ENCODE results near the gene FERMT3.

Gene FERMT3

DNA sequence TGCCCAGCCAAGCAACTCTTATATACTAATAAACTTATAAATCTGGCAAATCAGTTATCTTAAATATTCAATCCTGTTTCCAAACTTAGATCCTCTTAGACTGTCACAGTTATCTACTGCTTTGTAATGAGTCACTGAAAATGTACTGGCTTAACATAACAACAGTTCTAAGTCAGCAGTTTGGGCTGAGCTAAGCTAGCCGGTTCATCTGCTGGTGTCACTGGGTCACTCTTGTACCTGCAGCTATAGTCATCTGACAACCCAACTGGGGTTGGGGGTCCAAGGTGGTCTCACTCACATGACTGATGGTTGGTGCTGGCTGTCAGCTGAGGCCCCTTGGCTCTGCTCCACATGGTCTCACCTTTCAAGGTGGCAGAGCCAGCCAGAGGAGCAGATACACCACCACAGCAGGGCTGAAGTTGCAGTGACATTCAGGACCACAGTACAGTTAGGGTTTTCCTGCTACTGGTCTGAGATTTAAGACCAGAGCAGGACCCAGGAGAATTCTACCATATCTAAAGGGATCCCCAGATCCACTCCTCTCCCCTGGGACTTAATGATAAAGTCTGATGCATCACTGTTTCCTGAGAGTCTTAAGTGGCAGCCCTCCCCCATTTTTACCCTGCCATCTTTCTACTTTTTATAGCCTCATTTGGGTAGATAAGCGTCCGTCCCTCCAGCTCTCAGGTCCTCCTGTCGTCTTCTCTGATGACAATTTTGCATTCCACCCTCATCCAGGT is 32.7 kb upstream of the FERMT3 start:
- Histone ChIP-seq H3K27me3 (replicated peaks; ENCODE audit: control insufficient read depth, insufficient read depth, low read length, poor library complexity, severe bottlenecking) (no peaks in the 10 kb centered on the region), H3K27ac (ENCODE audit: insufficient read depth, low read length, poor library complexity, severe bottlenecking) (no peak overlapping the region), H3K4me1 (ENCODE audit: control insufficient read depth, insufficient read depth, low read length, poor library complexity, severe bottlenecking) (no peaks in the 10 kb centered on the region), H3K4me3 (ENCODE audit: insufficient read depth, low read depth, low read length, poor library complexity, severe bottlenecking) (no peak overlapping the region), H3K9me3 (ENCODE audit: control insufficient read depth, low read length) (no peaks in the 10 kb centered on the region), H3K36me3 (ENCODE audit: control insufficient read depth, insufficient read depth, low read length) (no peaks in the 10 kb centered on the region)
- DNase-seq, result no peak

DNA sequence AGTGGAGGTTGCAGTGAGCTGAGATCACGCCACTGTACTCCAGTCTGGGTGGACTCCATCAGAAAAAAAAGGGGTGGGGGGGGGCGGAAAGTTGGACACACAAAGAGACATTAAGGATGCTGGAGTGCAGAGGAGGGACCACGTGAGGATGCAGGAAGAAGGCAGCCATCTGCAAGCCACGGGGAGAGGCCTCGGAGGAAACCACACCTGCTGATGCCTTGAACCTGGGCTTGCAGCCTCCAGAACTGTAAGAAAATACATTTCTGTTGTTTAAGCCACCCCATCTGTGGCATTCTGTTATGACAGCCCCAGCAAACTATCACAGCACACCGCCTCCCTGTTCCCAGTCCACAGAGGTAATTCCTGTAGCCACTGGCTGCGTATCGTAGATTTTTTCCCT is 29.8 kb upstream of the FERMT3 start:
- no peak for DNase-seq
- no peaks in the 10 kb centered on the region for H3K9me3 ChIP-seq (ENCODE audit: control insufficient read depth, low read length)
- H3K27ac ChIP-seq (ENCODE audit: insufficient read depth, low read length, poor library complexity, severe bottlenecking), result no peak overlapping the region
- H3K27me3 ChIP-seq (replicated peaks; ENCODE audit: control insufficient read depth, insufficient read depth, low read length, poor library complexity, severe bottlenecking), result no peaks in the 10 kb centered on the region
- no peaks in the 10 kb centered on the region for H3K36me3 ChIP-seq (ENCODE audit: control insufficient read depth, insufficient read depth, low read length)
- H3K4me1 ChIP-seq (ENCODE audit: control insufficient read depth, insufficient read depth, low read length, poor library complexity, severe bottlenecking), result no peaks in the 10 kb centered on the region
- H3K4me3 ChIP-seq (ENCODE audit: insufficient read depth, low read depth, low read length, poor library complexity, severe bottlenecking), result no peak overlapping the region

DNA sequence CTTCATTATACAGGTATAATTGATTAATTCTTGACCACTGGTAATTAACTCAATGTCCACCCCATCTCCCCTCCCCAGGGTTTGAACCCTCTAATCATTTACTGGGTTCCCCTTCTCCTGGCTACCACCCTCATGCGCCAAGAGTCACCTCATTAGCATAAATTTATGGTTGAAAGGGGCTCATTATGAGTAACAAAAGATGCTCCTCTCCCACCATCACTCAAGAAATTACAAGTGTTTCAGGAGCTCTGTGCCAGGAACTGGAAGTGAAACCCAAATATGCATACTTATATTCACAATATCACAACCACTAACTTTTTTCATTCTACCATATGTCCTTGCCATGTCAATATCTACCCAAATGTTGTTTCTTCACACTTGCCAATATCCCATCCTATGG is 28.3 kb upstream of the FERMT3 start:
- H3K4me1 ChIP-seq (ENCODE audit: control insufficient read depth, insufficient read depth, low read length, poor library complexity, severe bottlenecking), result no peaks in the 10 kb centered on the region
- no peaks in the 10 kb centered on the region for H3K9me3 ChIP-seq (ENCODE audit: control insufficient read depth, low read length)
- no peaks in the 10 kb centered on the region for H3K27me3 ChIP-seq (replicated peaks; ENCODE audit: control insufficient read depth, insufficient read depth, low read length, poor library complexity, severe bottlenecking)
- no peak overlapping the region for H3K4me3 ChIP-seq (ENCODE audit: insufficient read depth, low read depth, low read length, poor library complexity, severe bottlenecking)
- no peak overlapping the region for H3K27ac ChIP-seq (ENCODE audit: insufficient read depth, low read length, poor library complexity, severe bottlenecking)
- no peak for DNase-seq
- no peaks in the 10 kb centered on the region for H3K36me3 ChIP-seq (ENCODE audit: control insufficient read depth, insufficient read depth, low read length)

DNA sequence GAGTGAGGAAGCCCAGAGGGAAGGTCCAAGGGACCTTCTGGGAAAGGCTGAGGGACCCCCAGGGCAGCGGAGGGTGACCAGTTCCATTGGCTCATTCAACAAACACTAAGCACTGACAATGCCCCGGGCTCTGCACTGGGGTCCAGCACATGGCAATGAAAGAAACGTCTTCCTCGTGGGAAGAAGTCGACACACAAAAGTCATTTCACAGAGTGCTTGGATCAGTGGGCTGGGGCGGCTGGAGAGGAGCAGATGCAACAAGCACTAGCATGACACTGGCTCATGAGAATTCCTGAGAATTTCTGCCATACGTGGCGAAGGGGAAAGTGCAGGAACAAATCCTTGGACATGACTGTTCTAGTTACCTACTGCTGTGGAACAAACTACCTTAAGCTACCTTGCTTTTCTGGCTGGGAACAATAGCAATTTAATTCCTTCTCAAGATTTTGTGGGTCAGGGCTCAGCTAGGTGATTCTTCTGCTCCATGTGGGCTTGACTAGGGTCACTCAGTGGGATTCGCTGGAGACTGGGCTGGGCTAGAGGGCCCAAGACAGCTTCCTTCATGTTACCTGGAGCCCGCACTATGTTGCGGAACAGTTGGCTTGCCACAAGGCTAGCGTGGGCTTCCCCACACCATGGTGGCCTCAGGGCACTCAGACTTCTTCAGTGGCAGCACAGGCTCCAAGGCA is 27.4 kb upstream of the FERMT3 start:
- H3K4me1 ChIP-seq (ENCODE audit: control insufficient read depth, insufficient read depth, low read length, poor library complexity, severe bottlenecking), result no peaks in the 10 kb centered on the region
- no peaks in the 10 kb centered on the region for H3K27me3 ChIP-seq (replicated peaks; ENCODE audit: control insufficient read depth, insufficient read depth, low read length, poor library complexity, severe bottlenecking)
- no peak overlapping the region for H3K27ac ChIP-seq (ENCODE audit: insufficient read depth, low read length, poor library complexity, severe bottlenecking)
- no peaks in the 10 kb centered on the region for H3K36me3 ChIP-seq (ENCODE audit: control insufficient read depth, insufficient read depth, low read length)
- H3K9me3 ChIP-seq (ENCODE audit: control insufficient read depth, low read length), result no peaks in the 10 kb centered on the region
- DNase-seq, result no peak
- H3K4me3 ChIP-seq (ENCODE audit: insufficient read depth, low read depth, low read length, poor library complexity, severe bottlenecking), result no peak overlapping the region

DNA sequence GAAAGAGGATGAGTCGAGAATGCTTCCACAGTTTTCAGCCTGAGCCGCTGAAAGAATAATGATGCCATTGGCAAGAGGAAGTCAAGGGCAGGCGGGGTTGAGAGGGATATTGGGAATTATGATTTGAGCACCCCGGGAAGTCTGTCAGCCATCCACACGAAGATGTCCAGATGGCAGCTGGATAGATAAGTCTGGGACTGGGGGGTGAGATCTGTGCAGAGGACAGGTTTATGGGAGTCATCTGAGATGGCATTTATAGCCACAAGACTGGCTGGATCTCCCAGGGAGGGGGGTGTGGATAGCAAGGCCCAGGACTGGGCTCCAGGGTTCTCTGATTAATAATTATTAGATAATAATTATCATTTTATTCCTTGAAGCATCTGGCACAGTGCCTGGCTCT is 25.6 kb upstream of the FERMT3 start:
- no peaks in the 10 kb centered on the region for H3K36me3 ChIP-seq (ENCODE audit: control insufficient read depth, insufficient read depth, low read length)
- DNase-seq, result no peak
- no peaks in the 10 kb centered on the region for H3K9me3 ChIP-seq (ENCODE audit: control insufficient read depth, low read length)
- H3K4me1 ChIP-seq (ENCODE audit: control insufficient read depth, insufficient read depth, low read length, poor library complexity, severe bottlenecking), result peaks cover 5% of the 10 kb centered on the region
- no peak overlapping the region for H3K27ac ChIP-seq (ENCODE audit: insufficient read depth, low read length, poor library complexity, severe bottlenecking)
- no peaks in the 10 kb centered on the region for H3K27me3 ChIP-seq (replicated peaks; ENCODE audit: control insufficient read depth, insufficient read depth, low read length, poor library complexity, severe bottlenecking)
- no peak overlapping the region for H3K4me3 ChIP-seq (ENCODE audit: insufficient read depth, low read depth, low read length, poor library complexity, severe bottlenecking)

DNA sequence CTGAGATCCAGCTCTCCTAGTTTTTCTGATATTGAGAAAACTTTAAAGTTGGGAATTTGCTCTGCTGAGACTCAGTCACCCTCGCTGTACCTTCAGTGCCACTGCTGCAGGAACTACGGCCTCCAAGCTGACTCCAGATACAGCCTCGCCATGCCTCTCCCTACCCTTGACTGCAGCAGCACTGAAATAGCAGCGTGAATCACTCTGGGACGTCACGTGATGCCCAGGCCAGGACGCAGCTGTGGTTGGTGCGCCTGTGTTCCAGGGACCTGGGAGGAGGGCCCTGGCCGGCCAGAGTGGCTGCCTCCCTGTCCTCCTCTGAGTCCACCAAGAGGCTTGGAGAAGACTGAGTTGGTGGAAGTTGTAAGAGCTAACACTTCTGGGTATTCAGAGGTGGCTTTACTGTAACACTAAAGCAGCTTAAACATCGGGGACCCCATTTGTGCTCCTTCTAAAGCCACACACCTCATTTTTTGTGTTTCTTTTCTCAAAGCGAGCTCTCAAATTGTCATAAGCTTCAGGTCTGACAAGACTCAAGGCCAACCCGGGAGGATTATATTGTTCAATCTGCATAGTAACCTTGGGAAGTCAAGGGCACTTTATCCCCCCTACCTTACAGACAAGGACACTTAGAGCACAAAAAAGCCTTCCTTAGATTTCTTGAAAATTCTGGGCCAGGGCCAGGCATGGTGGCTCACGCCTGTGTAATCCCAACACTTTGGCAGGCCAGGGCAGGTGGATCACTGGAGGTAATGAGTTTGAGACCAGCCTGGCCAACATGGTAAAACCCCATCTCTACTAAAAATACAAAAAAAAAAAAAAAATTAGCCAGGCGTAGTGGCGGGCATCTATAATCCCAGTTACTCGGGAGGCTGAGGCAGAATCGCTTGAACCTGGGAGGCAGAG is 24.8 kb upstream of the FERMT3 start:
- peaks cover 5% of the 10 kb centered on the region for H3K4me1 ChIP-seq (ENCODE audit: control insufficient read depth, insufficient read depth, low read length, poor library complexity, severe bottlenecking)
- H3K27ac ChIP-seq (ENCODE audit: insufficient read depth, low read length, poor library complexity, severe bottlenecking), result no peak overlapping the region
- H3K27me3 ChIP-seq (replicated peaks; ENCODE audit: control insufficient read depth, insufficient read depth, low read length, poor library complexity, severe bottlenecking), result no peaks in the 10 kb centered on the region
- H3K36me3 ChIP-seq (ENCODE audit: control insufficient read depth, insufficient read depth, low read length), result no peaks in the 10 kb centered on the region
- no peak for DNase-seq
- no peaks in the 10 kb centered on the region for H3K9me3 ChIP-seq (ENCODE audit: control insufficient read depth, low read length)
- no peak overlapping the region for H3K4me3 ChIP-seq (ENCODE audit: insufficient read depth, low read depth, low read length, poor library complexity, severe bottlenecking)

DNA sequence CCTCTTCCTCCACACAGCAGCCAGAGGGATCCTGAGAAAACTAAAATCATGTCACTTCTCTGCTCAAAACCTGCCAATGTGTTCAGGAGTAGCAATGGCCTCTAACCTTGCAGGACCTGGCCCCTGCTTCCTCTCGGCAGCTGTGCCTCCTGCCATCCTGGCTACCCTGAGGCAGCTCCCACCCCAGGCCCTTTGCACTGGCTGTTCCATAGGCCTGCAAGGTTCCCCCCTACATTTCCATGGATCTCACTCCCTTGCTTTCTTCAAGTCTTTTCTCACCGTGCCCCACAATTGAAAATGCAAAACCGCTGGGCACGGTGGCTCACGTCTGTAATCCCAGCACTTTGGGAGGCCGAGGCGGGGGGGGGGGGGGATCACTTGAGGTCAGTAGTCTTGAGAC is 22.6 kb upstream of the FERMT3 start:
- no peak overlapping the region for H3K4me3 ChIP-seq (ENCODE audit: insufficient read depth, low read depth, low read length, poor library complexity, severe bottlenecking)
- H3K9me3 ChIP-seq (ENCODE audit: control insufficient read depth, low read length), result no peaks in the 10 kb centered on the region
- H3K4me1 ChIP-seq (ENCODE audit: control insufficient read depth, insufficient read depth, low read length, poor library complexity, severe bottlenecking), result peaks cover 5% of the 10 kb centered on the region
- H3K27ac ChIP-seq (ENCODE audit: insufficient read depth, low read length, poor library complexity, severe bottlenecking), result no peak overlapping the region
- no peaks in the 10 kb centered on the region for H3K36me3 ChIP-seq (ENCODE audit: control insufficient read depth, insufficient read depth, low read length)
- H3K27me3 ChIP-seq (replicated peaks; ENCODE audit: control insufficient read depth, insufficient read depth, low read length, poor library complexity, severe bottlenecking), result no peaks in the 10 kb centered on the region
- no peak for DNase-seq

DNA sequence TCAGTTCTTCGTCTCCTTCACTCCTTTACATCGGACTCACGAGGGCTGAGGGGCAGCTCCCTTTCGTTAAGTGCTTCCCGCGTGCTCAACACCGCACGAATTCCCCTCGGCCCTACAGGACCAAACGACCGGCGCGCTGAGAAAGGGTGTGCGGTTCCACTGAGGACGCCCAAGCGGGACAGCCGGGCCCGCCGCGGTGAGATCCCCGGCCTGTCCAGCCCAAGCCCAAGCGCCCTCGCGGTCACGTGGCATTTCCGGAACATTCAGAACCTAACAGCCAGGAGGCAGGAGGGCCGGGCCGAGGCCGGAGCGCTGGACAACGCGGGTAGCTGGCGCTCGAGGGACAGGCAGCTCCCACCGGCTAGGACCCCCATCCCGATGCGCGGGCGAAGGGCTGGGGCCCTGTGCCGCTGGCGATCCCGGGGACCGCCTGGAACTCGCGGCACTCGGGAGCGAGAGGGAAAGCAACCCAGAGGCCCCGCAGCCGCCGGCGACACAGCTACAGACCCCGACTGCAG is 21.3 kb upstream of the FERMT3 start:
- H3K4me3 ChIP-seq (ENCODE audit: insufficient read depth, low read depth, low read length, poor library complexity, severe bottlenecking), result peak overlapping the region; percentile 77
- H3K4me1 ChIP-seq (ENCODE audit: control insufficient read depth, insufficient read depth, low read length, poor library complexity, severe bottlenecking), result peaks cover 5% of the 10 kb centered on the region
- H3K9me3 ChIP-seq (ENCODE audit: control insufficient read depth, low read length), result no peaks in the 10 kb centered on the region
- no peaks in the 10 kb centered on the region for H3K36me3 ChIP-seq (ENCODE audit: control insufficient read depth, insufficient read depth, low read length)
- DNase-seq, result no peak
- H3K27me3 ChIP-seq (replicated peaks; ENCODE audit: control insufficient read depth, insufficient read depth, low read length, poor library complexity, severe bottlenecking), result no peaks in the 10 kb centered on the region
- peak overlapping the region; percentile 75 for H3K27ac ChIP-seq (ENCODE audit: insufficient read depth, low read length, poor library complexity, severe bottlenecking)

DNA sequence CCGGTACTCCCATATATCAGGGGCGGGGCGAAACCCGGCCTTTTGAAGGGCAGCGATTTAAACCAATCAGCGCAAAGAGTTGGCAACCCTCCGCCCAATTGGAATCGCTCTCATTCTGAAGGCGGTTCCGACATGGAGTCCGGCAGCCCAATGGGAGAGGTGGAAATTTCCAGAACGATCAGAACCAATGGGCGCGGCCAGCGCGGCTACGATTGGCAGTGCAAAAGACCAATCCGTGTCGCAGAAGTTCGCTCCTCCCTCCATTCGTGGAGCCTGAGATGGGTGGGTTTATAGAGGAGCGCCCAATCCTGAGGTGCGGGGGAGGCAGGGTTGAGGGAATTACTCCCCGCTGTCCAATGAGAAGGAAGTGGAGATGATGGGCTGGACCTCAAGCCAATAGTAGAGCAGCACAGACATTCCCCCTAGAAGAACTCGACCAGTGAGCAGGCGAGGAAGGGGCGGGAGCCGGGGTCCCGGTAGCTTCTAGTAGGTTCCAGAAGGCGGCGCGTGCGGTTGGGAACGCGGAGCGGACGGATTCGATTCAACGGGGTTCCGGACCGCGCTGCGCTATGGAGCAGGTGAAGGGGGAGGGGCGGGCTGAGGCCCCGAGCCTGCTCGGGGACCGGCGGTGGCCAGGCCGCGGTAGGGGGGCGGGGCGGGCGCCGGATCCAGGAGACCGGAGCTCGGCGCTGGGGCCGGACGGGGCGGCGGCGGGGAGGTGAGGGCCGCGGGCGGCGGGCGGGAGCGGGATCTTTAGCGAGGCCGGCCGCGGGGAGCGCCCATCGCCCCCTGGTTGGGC is 20.6 kb upstream of the FERMT3 start, which contains the start of gene STIP1:
STIP1 (plus strand) TSS at position 479 of the 799 bp plus-strand sequence; CDS start at position 570, 91 bp downstream.
- H3K4me3 ChIP-seq (ENCODE audit: insufficient read depth, low read depth, low read length, poor library complexity, severe bottlenecking), result peak within 1 kb of the TSS; percentile 77
- H3K27ac ChIP-seq (ENCODE audit: insufficient read depth, low read length, poor library complexity, severe bottlenecking), result peak within 1 kb of the TSS; percentile 75
- no peaks in the 10 kb centered on the region for H3K27me3 ChIP-seq (replicated peaks; ENCODE audit: control insufficient read depth, insufficient read depth, low read length, poor library complexity, severe bottlenecking)
- no peaks in the 10 kb centered on the region for H3K9me3 ChIP-seq (ENCODE audit: control insufficient read depth, low read length)
- no peaks in the 10 kb centered on the region for H3K36me3 ChIP-seq (ENCODE audit: control insufficient read depth, insufficient read depth, low read length)
- peaks cover 5% of the 10 kb centered on the region for H3K4me1 ChIP-seq (ENCODE audit: control insufficient read depth, insufficient read depth, low read length, poor library complexity, severe bottlenecking)
- DNase-seq, result peak; percentile 98 to 99 (median 99)

Data from effector memory CD4-positive, alpha-beta T cell (primary cell).